ENCODE measurements around the gene LRRC61. TPM values are rescaled to one million over a fixed set of nuclear protein-coding genes. Genes with fewer than 3 reads are reported as not detected.

The LRRC61 gene
- total and polyA plus RNA-seq, 2 of the 13 experiments (the other 11 are each of a cell fraction or from before 2014, with no cell fraction given) = 33.0 to 34.8 TPM

- TF ChIP-seq MAFF (IDR thresholded peaks at IDR 0.05; ENCODE audit: low read depth, low read length) (no peak), HOXD1 (CRISPR knock-in tag; IDR thresholded peaks at IDR 0.05) (no peak; the same call in 1 of the 2 replicates), GZF1 (CRISPR knock-in tag; IDR thresholded peaks at IDR 0.05) (peak; percentile 70; the same call in 1 of the 2 replicates), ZC3H4 (CRISPR knock-in tag; IDR thresholded peaks at IDR 0.05; ENCODE audit: borderline replicate concordance) (peak; percentile 47; the same call in 1 of the 2 replicates), ZBTB2 (CRISPR knock-in tag; IDR thresholded peaks at IDR 0.05; ENCODE audit: low read depth) (peak; percentile 81), ZMYM3 (CRISPR knock-in tag; IDR thresholded peaks at IDR 0.05) (no peak; the same call in 1 of the 2 replicates), SRF (IDR thresholded peaks at IDR 0.05; ENCODE audit: low read depth, low read length) (no peak), ATF7 (IDR thresholded peaks at IDR 0.05) (peak; percentile 65), ATF7 (CRISPR knock-in tag; IDR thresholded peaks at IDR 0.05) (peak; percentile 32), PAXIP1 (CRISPR knock-in tag; conservative IDR thresholded peaks at IDR 0.05) (peak; percentile 80), SMARCC2 (IDR thresholded peaks at IDR 0.05) (no peak), CHD2 (IDR thresholded peaks at IDR 0.05; ENCODE audit: low read depth, low read length) (0 out of 2 replicates have a peak, but pooled peaks have one; percentile 7), KMT2B (CRISPR knock-in tag; IDR thresholded peaks at IDR 0.05) (peak; percentile 89), GLI4 (CRISPR knock-in tag; IDR thresholded peaks at IDR 0.05; ENCODE audit: borderline replicate concordance) (0 out of 2 replicates have a peak, but pooled peaks have one; percentile 20), ARNTL (CRISPR knock-in tag; IDR thresholded peaks at IDR 0.05) (peak; percentile 79; the same call in 1 of the 2 replicates), ZEB1 (IDR thresholded peaks at IDR 0.05; ENCODE audit: insufficient replicate concordance, low read depth) (peak; percentile 55), KDM6A (CRISPR knock-in tag; IDR thresholded peaks at IDR 0.05; ENCODE audit: low read depth) (0 out of 2 replicates have a peak, but pooled peaks have one; percentile 43), ZNF280D (CRISPR knock-in tag; IDR thresholded peaks at IDR 0.05) (0 out of 2 replicates have a peak, but pooled peaks have one; percentile 55), GATA4 (IDR thresholded peaks at IDR 0.05; ENCODE audit: borderline replicate concordance, low read depth) (peak; percentile 78; the same call in 1 of the 2 replicates), TBX3 (IDR thresholded peaks at IDR 0.05; ENCODE audit: borderline replicate concordance) (no peak), FIP1L1 (IDR thresholded peaks at IDR 0.05; ENCODE audit: borderline replicate concordance, insufficient read depth, low read depth, low read length) (peak; percentile 48; the same call in 1 of the 2 replicates), ZNF792 (CRISPR knock-in tag; IDR thresholded peaks at IDR 0.05) (peak; percentile 64; the same call in 1 of the 2 replicates)
These were observed at the start of gene LRRC61, which contains the start of gene ACTR3C (continued) for GRCh38 chr7:150322833-150323681.

Data from HepG2 (cell line).